Stomach (tissue), 9 donors: ENCODE measurements around the gene VNN1. TPM values are rescaled to one million over a fixed set of nuclear protein-coding genes. Genes with fewer than 3 reads are reported as not detected.

Experiments
- DNase-seq, 2 donors: peaks; one replicate each; pipeline versions ENCODE4 v3.0.0 to v3.0.0-alpha.2; 2013 to 2019
- H3K27ac ChIP-seq, 5 donors: fragments of 200-600 bp in 4 of 5; sonication (generic) in 4 of 5; one replicate each; pipeline ENCODE4 v1.5.1; 2013 to 2019; ENCODE audit warnings: mild to moderate bottlenecking in 1 of 5, moderate library complexity in 1 of 5
- H3K27me3 ChIP-seq, 3 donors: fragments of 200-600 bp; sonication (generic); one replicate each; pipeline ENCODE4 v1.5.1; 2017 to 2019; ENCODE audit warnings: mixed run types in 1 of 3
- H3K36me3 ChIP-seq, 4 donors: fragments of 200-600 bp; sonication (generic); 1 replicate in 3 of 4; 2 replicates in 1 of 4; pipeline ENCODE4 v1.5.1; 2016 to 2019
- H3K4me1 ChIP-seq, 4 donors: fragments of 200-600 bp; sonication (generic); one replicate each; pipeline ENCODE4 v1.5.1; 2016 to 2019
- H3K4me3 ChIP-seq, 4 donors: fragments of 200-600 bp; sonication (generic) in 3 of 4; one replicate each; pipeline ENCODE4 v1.5.1; 2016 to 2019; ENCODE audit warnings: mild to moderate bottlenecking in 1 of 4
- H3K9me3 ChIP-seq, 4 donors: fragments of 200-600 bp; sonication (generic); one replicate each; pipeline ENCODE4 v1.5.1; 2016 to 2019
- CTCF ChIP-seq, 7 experiments: fragments of 450-650 bp in 4 of 7; fragments of 200-600 bp in 3 of 7; sonication (generic) in 3 of 7; IDR thresholded peaks; one replicate each; pipeline ENCODE4 v1.5.1; 2016 to 2019; ENCODE audit warnings: antibody characterized with exemption in 7 of 7, control low read depth in 2 of 7, mild to moderate bottlenecking in 1 of 7
- EP300 ChIP-seq: sonication (generic); formaldehyde crosslinking; IDR thresholded peaks from one replicate; pipeline ENCODE4 v1.6.1; 2017; ENCODE audit warnings: antibody characterized with exemption
- POLR2A ChIP-seq, 4 donors: fragments of 450-650 bp; IDR thresholded peaks; one replicate each; pipeline ENCODE4 v1.6.1; 2016; ENCODE audit warnings: antibody characterized with exemption in 4 of 4, control low read depth in 2 of 4, mild to moderate bottlenecking in 1 of 4, moderate library complexity in 1 of 4
- POLR2AphosphoS5 ChIP-seq, 3 donors: sonication (generic); formaldehyde crosslinking; IDR thresholded peaks; one replicate each; pipeline ENCODE4 v1.6.1; 2016; ENCODE audit warnings: antibody characterized with exemption in 3 of 3
- WGBS, 5 donors: extraction: QIAGEN DNeasy Blood & Tissue Kit in 3 of 5; methylation state at CpG; one replicate each; pipeline versions ENCODE4 v1.1.5 to v1.1.7; 2013 to 2018; 5-methylcytosine and 5-hydroxymethylcytosine counted together
- intact Hi-C: fragments of 100-400 bp; cut with DNase I; formaldehyde crosslinking; loops from one replicate; pipeline ENCODE4 v1.15.1; 2023; ENCODE audit warnings: low total_unique reads
- polyA plus RNA-seq, 3 donors: library from polyadenylated mRNA; stranded (reverse); fragments of 200-250 nt; gene quantifications; one replicate each; pipeline ENCODE4 v1.2.3, GENCODE V29; 2013
- total RNA-seq, 5 donors: library from RNA; depleted of rRNA; stranded (reverse); fragments of >200 nt; gene quantifications; one replicate each; pipeline versions ENCODE4 v1.1.0 to v1.2.3, GENCODE V29; 2014 to 2016
- donor health status: healthy with polysubstance abuse.
- donor health status: Bipolar disorder and iron deficiency.
- donor health status: healthy.

The VNN1 gene
- total and polyA plus RNA-seq, 8 donors: 1.1 to 52.2 (median 2.3) TPM; not detected in 1

GRCh38 chr6:132664309-132665034 is 49.4 kb downstream of the VNN1 start:
- no peak overlapping the region for H3K27ac ChIP-seq
- no peaks in the 10 kb centered on the region for H3K36me3 ChIP-seq
- no peaks in the 10 kb centered on the region for H3K9me3 ChIP-seq
- H3K4me1 ChIP-seq: peaks cover 0 to 1% (median under 1%) of the 10 kb centered on the region in 4 donors
- intact Hi-C loops: loop anchor here (10.0 kb wide), 1 partner anchor 100 kb away; no protein-coding TSS in a partner anchor
- no peaks in the 10 kb centered on the region for H3K27me3 ChIP-seq
- no peak overlapping the region for H3K4me3 ChIP-seq
- WGBS, 5 donors: 90 to 97% (median 93%) methylated on average over 1 of the region's 1 CpG
- DNase-seq: no peak
- TF ChIP-seq EP300 (no peak), POLR2AphosphoS5 (IDR thresholded peaks at IDR 0.05) (no peak), POLR2A (IDR thresholded peaks at IDR 0.05) (no peak), CTCF (IDR thresholded peaks at IDR 0.05) (no peak)

GRCh38 chr6:132663661-132664060 is 50.2 kb downstream of the VNN1 start:
- intact Hi-C loops: loop anchor here (10.0 kb wide), 1 partner anchor 101 kb away; no protein-coding TSS in a partner anchor
- Histone ChIP-seq H3K27ac (no peak overlapping the region), H3K9me3 (no peaks in the 10 kb centered on the region), H3K27me3 (no peaks in the 10 kb centered on the region), H3K36me3 (no peaks in the 10 kb centered on the region), H3K4me1 (peaks cover 0 to 5% (median 0%) of the 10 kb centered on the region in 4 donors), H3K4me3 (no peak overlapping the region)
- TF ChIP-seq CTCF (IDR thresholded peaks at IDR 0.05): no peak
- TF ChIP-seq POLR2AphosphoS5 (IDR thresholded peaks at IDR 0.05): no peak
- no peak for TF ChIP-seq POLR2A (IDR thresholded peaks at IDR 0.05)
- no peak for TF ChIP-seq EP300
- no peak for DNase-seq
- 81 to 94% (median 81%) methylated on average over 1 of the region's 1 CpG for WGBS, 5 donors

- TF ChIP-seq POLR2A (IDR thresholded peaks at IDR 0.05) (no peak), POLR2AphosphoS5 (IDR thresholded peaks at IDR 0.05) (no peak), CTCF (IDR thresholded peaks at IDR 0.05) (no peak)
- H3K27me3 ChIP-seq: no peaks in the 10 kb centered on the region
- no peaks in the 10 kb centered on the region for H3K9me3 ChIP-seq
- peaks cover 0 to 5% (median 0%) of the 10 kb centered on the region in 4 donors for H3K4me1 ChIP-seq
- intact Hi-C loops: loop anchor here (10.0 kb wide), 1 partner anchor 103 kb away; no protein-coding TSS in a partner anchor
- H3K27ac ChIP-seq: no peak overlapping the region
- H3K36me3 ChIP-seq: no peaks in the 10 kb centered on the region
- 68 to 82% (median 79%) methylated on average over 4 of the region's 4 CpGs for WGBS, 5 donors
- no peak for DNase-seq
- H3K4me3 ChIP-seq: no peak overlapping the region
These were observed 51.9 kb downstream of the VNN1 start for GRCh38 chr6:132661906-132662305.

- Histone ChIP-seq H3K27me3 (no peaks in the 10 kb centered on the region), H3K9me3 (no peaks in the 10 kb centered on the region), H3K27ac (no peak within 1 kb of the TSS), H3K36me3 (no peaks in the 10 kb centered on the region), H3K4me3 (no peak within 1 kb of the TSS), H3K4me1 (peaks cover 0 to 5% (median 0%) of the 10 kb centered on the region in 4 donors)
- DNase-seq: peak in 1 of 2 donors; percentile 16
- TF ChIP-seq CTCF (IDR thresholded peaks at IDR 0.05): no peak
- no peak for TF ChIP-seq EP300
- no peak for TF ChIP-seq POLR2A (IDR thresholded peaks at IDR 0.05)
- TF ChIP-seq POLR2AphosphoS5 (IDR thresholded peaks at IDR 0.05): no peak
- WGBS, 5 donors: 38 to 68% (median 60%) methylated on average over 3 of the region's 3 CpGs
- intact Hi-C loops: no loop called here
These were observed 54.8 kb downstream of the VNN1 start, which contains the start of gene TAAR1 for GRCh38 chr6:132659082-132659481. TAAR1 (minus strand) TSS chr6:132659182; CDS start chr6:132646003, 13,179 bp downstream.
